Mesendoderm (in vitro differentiated cells): ENCODE results near the gene CDKN3.
A peak's percentile ranks its signal among the peaks of the same experiment; 100 is the strongest.

Experiments
- DNase-seq: peaks from one replicate; pipeline ENCODE4 v3.0.0; 2013
- H2AK5ac ChIP-seq: 2 replicates; pipeline ENCODE4 v1.6.1; 2013; ENCODE audit warnings: low read length, inconsistent platforms
- H2BK120ac ChIP-seq: 2 replicates; pipeline ENCODE4 v1.6.1; 2013; ENCODE audit warnings: low read depth, mild to moderate bottlenecking, low read length, moderate library complexity, mixed read lengths
- H2BK15ac ChIP-seq: replicated peaks from 2 replicates; pipeline ENCODE4 v1.6.1; 2013; ENCODE audit warnings: low read depth, mild to moderate bottlenecking, moderate library complexity
- H2BK5ac ChIP-seq: 2 replicates; pipeline ENCODE4 v1.6.1; 2013; ENCODE audit warnings: low read length, inconsistent platforms
- H3K18ac ChIP-seq: 2 replicates; pipeline ENCODE4 v1.6.1; 2013; ENCODE audit warnings: mild to moderate bottlenecking, low read length, mixed read lengths
- H3K23ac ChIP-seq: one replicate; pipeline ENCODE4 v1.6.1; 2013; ENCODE audit warnings: low read length
- H3K27ac ChIP-seq: 2 replicates; pipeline ENCODE4 v1.5.1; 2013; ENCODE audit warnings: low read depth, mild to moderate bottlenecking, inconsistent platforms, low read length, moderate library complexity
- H3K27me3 ChIP-seq: 2 replicates; pipeline ENCODE4 v1.6.1; 2013; ENCODE audit warnings: low read length, control low read depth, mild to moderate bottlenecking, inconsistent platforms; ENCODE audit not compliant: insufficient read depth, poor library complexity
- H3K36me3 ChIP-seq: 2 replicates; pipeline ENCODE4 v1.6.1; 2013; ENCODE audit warnings: low read length, inconsistent platforms; ENCODE audit not compliant: control insufficient read depth, insufficient read depth
- H3K4ac ChIP-seq: one replicate; pipeline ENCODE4 v1.6.1; 2013; ENCODE audit warnings: low read depth, mild to moderate bottlenecking, low read length, moderate library complexity
- H3K4me1 ChIP-seq: 2 replicates; pipeline ENCODE4 v1.6.1; 2013; ENCODE audit warnings: low read depth, low read length, inconsistent platforms; ENCODE audit not compliant: control insufficient read depth
- H3K4me2 ChIP-seq: 2 replicates; pipeline ENCODE4 v1.6.1; 2013; ENCODE audit warnings: low read length
- H3K4me3 ChIP-seq: 2 replicates; pipeline ENCODE4 v1.5.1; 2013; ENCODE audit warnings: mild to moderate bottlenecking, low read length
- H3K56ac ChIP-seq: one replicate; pipeline ENCODE4 v1.6.1; 2013; ENCODE audit warnings: low read length
- H3K79me1 ChIP-seq: 2 replicates; pipeline ENCODE4 v1.6.1; 2013; ENCODE audit warnings: low read length, inconsistent platforms
- H3K79me2 ChIP-seq: 2 replicates; pipeline ENCODE4 v1.6.1; 2013; ENCODE audit warnings: mild to moderate bottlenecking, low read length; ENCODE audit not compliant: control insufficient read depth, insufficient read depth
- H3K9ac ChIP-seq: 2 replicates; pipeline ENCODE4 v1.6.1; 2013; ENCODE audit warnings: low read length, inconsistent platforms
- H4K5ac ChIP-seq: one replicate; pipeline ENCODE4 v1.6.1; 2013; ENCODE audit warnings: low read length
- H4K8ac ChIP-seq: one replicate; pipeline ENCODE4 v1.6.1; 2013; ENCODE audit warnings: low read depth, mild to moderate bottlenecking, control low read depth, low read length, moderate library complexity
- WGBS: extraction: QIAGEN DNeasy Blood & Tissue Kit; methylation state at CpG from one replicate; pipeline ENCODE4 v1.1.7; 2013; ENCODE audit warnings: low lambda C conversion rate, missing lambda C conversion rate; ENCODE audit not compliant: insufficient coverage; ENCODE audit errors: extremely low coverage; 5-methylcytosine and 5-hydroxymethylcytosine counted together

CDKN3 gene

GRCh38 chr14:54356172-54356571 is 40.6 kb upstream of the CDKN3 start:
- H3K27ac ChIP-seq, result no peak overlapping the region
- no peaks in the 10 kb centered on the region for H3K4me1 ChIP-seq
- H4K5ac ChIP-seq, result no peak overlapping the region
- H3K27me3 ChIP-seq, result no peaks in the 10 kb centered on the region
- H3K9ac ChIP-seq, result no peak overlapping the region
- no peak overlapping the region for H4K8ac ChIP-seq
- H2AK5ac ChIP-seq, result no peak overlapping the region
- no CpG with 5 or more reads among the region's 3 CpGs for WGBS
- no peak overlapping the region for H3K56ac ChIP-seq
- H3K18ac ChIP-seq, result no peak overlapping the region
- H2BK5ac ChIP-seq, result no peak overlapping the region
- H3K4me2 ChIP-seq, result no peak overlapping the region
- no peak overlapping the region for H2BK15ac ChIP-seq
- no peak overlapping the region for H3K23ac ChIP-seq
- H3K79me2 ChIP-seq, result no peaks in the 10 kb centered on the region
- no peak overlapping the region for H3K4me3 ChIP-seq
- no peak overlapping the region for H2BK120ac ChIP-seq
- no peaks in the 10 kb centered on the region for H3K36me3 ChIP-seq
- H3K79me1 ChIP-seq, result no peaks in the 10 kb centered on the region
- DNase-seq, result no peak
- no peak overlapping the region for H3K4ac ChIP-seq

- no peak for DNase-seq
- H3K27me3 ChIP-seq, result no peaks in the 10 kb centered on the region
- no peak overlapping the region for H3K4me3 ChIP-seq
- no peak overlapping the region for H3K56ac ChIP-seq
- H3K23ac ChIP-seq, result no peak overlapping the region
- no peaks in the 10 kb centered on the region for H3K79me2 ChIP-seq
- no peak overlapping the region for H3K4ac ChIP-seq
- H2AK5ac ChIP-seq, result no peak overlapping the region
- no peak overlapping the region for H2BK15ac ChIP-seq
- peak overlapping the region; percentile 32 for H3K18ac ChIP-seq
- no peak overlapping the region for H4K8ac ChIP-seq
- H3K36me3 ChIP-seq, result no peaks in the 10 kb centered on the region
- H3K4me1 ChIP-seq, result peaks cover 7% of the 10 kb centered on the region
- no peak overlapping the region for H3K27ac ChIP-seq
- H3K79me1 ChIP-seq, result no peaks in the 10 kb centered on the region
- H4K5ac ChIP-seq, result no peak overlapping the region
- H3K4me2 ChIP-seq, result no peak overlapping the region
- H2BK5ac ChIP-seq, result no peak overlapping the region
- WGBS, result no CpG with 5 or more reads among the region's 1 CpG
- no peak overlapping the region for H2BK120ac ChIP-seq
- H3K9ac ChIP-seq, result no peak overlapping the region
These were observed 36.1 kb upstream of the CDKN3 start for GRCh38 chr14:54360667-54361066.

- H3K79me2 ChIP-seq, result no peaks in the 10 kb centered on the region
- H3K4me2 ChIP-seq, result no peak overlapping the region
- no peak overlapping the region for H3K23ac ChIP-seq
- no peak overlapping the region for H3K18ac ChIP-seq
- H4K8ac ChIP-seq, result no peak overlapping the region
- no CpG with 5 or more reads among the region's 5 CpGs for WGBS
- H3K56ac ChIP-seq, result no peak overlapping the region
- peak overlapping the region; percentile 43 for H3K4ac ChIP-seq
- H3K79me1 ChIP-seq, result no peaks in the 10 kb centered on the region
- H2BK5ac ChIP-seq, result no peak overlapping the region
- peak; percentile 34 for DNase-seq
- H2BK120ac ChIP-seq, result no peak overlapping the region
- H3K27ac ChIP-seq, result no peak overlapping the region
- H2AK5ac ChIP-seq, result no peak overlapping the region
- H3K4me1 ChIP-seq, result peaks cover 7% of the 10 kb centered on the region
- no peak overlapping the region for H3K4me3 ChIP-seq
- no peak overlapping the region for H4K5ac ChIP-seq
- no peak overlapping the region for H3K9ac ChIP-seq
- H3K36me3 ChIP-seq, result no peaks in the 10 kb centered on the region
- no peaks in the 10 kb centered on the region for H3K27me3 ChIP-seq
- H2BK15ac ChIP-seq, result no peak overlapping the region
These were observed 34.7 kb upstream of the CDKN3 start for GRCh38 chr14:54362089-54362504.

- no peak overlapping the region for H4K5ac ChIP-seq
- no peaks in the 10 kb centered on the region for H3K79me2 ChIP-seq
- no peaks in the 10 kb centered on the region for H3K27me3 ChIP-seq
- peaks cover 7% of the 10 kb centered on the region for H3K4me1 ChIP-seq
- DNase-seq, result peak; percentile 52
- no peak overlapping the region for H4K8ac ChIP-seq
- H2BK15ac ChIP-seq, result no peak overlapping the region
- H3K4me3 ChIP-seq, result no peak overlapping the region
- peak overlapping the region; percentile 43 for H3K56ac ChIP-seq
- no peak overlapping the region for H2BK120ac ChIP-seq
- no peaks in the 10 kb centered on the region for H3K79me1 ChIP-seq
- no peak overlapping the region for H2BK5ac ChIP-seq
- no peak overlapping the region for H2AK5ac ChIP-seq
- H3K4me2 ChIP-seq, result no peak overlapping the region
- H3K27ac ChIP-seq, result no peak overlapping the region
- H3K36me3 ChIP-seq, result no peaks in the 10 kb centered on the region
- no peak overlapping the region for H3K9ac ChIP-seq
- no peak overlapping the region for H3K23ac ChIP-seq
- WGBS, result no CpG with 5 or more reads among the region's 5 CpGs
- peak overlapping the region; percentile 24 for H3K4ac ChIP-seq
- H3K18ac ChIP-seq, result no peak overlapping the region
These were observed 33.9 kb upstream of the CDKN3 start for GRCh38 chr14:54362759-54363437.

- Histone ChIP-seq H3K79me2 (no peaks in the 10 kb centered on the region), H3K9ac (no peak overlapping the region), H3K27ac (no peak overlapping the region), H4K5ac (no peak overlapping the region), H3K56ac (peak overlapping the region; percentile 61), H3K18ac (peak overlapping the region; percentile 81), H3K27me3 (no peaks in the 10 kb centered on the region), H2BK120ac (no peak overlapping the region), H3K23ac (peak overlapping the region; percentile 29), H2BK15ac (no peak overlapping the region), H3K36me3 (no peaks in the 10 kb centered on the region), H3K4me3 (no peak overlapping the region), H2AK5ac (no peak overlapping the region), H4K8ac (no peak overlapping the region), H3K4me2 (no peak overlapping the region), H2BK5ac (no peak overlapping the region), H3K4me1 (peaks cover 7% of the 10 kb centered on the region), H3K4ac (no peak overlapping the region), H3K79me1 (no peaks in the 10 kb centered on the region)
- no CpG with 5 or more reads among the region's 9 CpGs for WGBS
- no peak for DNase-seq
These were observed 32.0 kb upstream of the CDKN3 start for GRCh38 chr14:54364555-54365415.
